Adrenal gland (tissue), 12 donors: ENCODE data around the gene YPEL5. TPM values are rescaled to one million over a fixed set of nuclear protein-coding genes. Genes with fewer than 3 reads are reported as not detected.
A peak's percentile ranks its signal among the peaks of the same experiment; 100 is the strongest.

Source experiments
- DNase-seq, 7 donors: peaks; one replicate each; pipeline ENCODE4 v3.0.0-alpha.2; 2019 to 2020
- H3K27ac ChIP-seq, 5 donors: fragments of 200-600 bp; sonication (generic) in 4 of 5; 1 replicate in 3 of 5; 2 replicates in 2 of 5; pipeline versions ENCODE4 v1.5.1 to v1.8.0; 2016 to 2020; ENCODE audit warnings: mild to moderate bottlenecking in 1 of 5
- H3K27me3 ChIP-seq: fragments of 200-600 bp; 2 replicates; pipeline ENCODE4 v1.8.0; 2021
- H3K36me3 ChIP-seq, 2 donors: fragments of 200-600 bp; replicated peaks in 1 of 2; 1 replicate in 1 of 2; 2 replicates in 1 of 2; pipeline versions ENCODE4 v1.5.1 to v1.8.0; 2018 to 2022
- H3K4me1 ChIP-seq, 2 donors: fragments of 200-600 bp; replicated peaks in 1 of 2; 1 replicate in 1 of 2; 2 replicates in 1 of 2; pipeline versions ENCODE4 v1.5.1 to v1.8.0; 2018 to 2021
- H3K4me3 ChIP-seq, 4 donors: fragments of 200-600 bp; sonication (generic) in 3 of 4; one replicate each; pipeline ENCODE4 v1.5.1; 2016 to 2018
- H3K9me3 ChIP-seq, 3 donors: fragments of 200-600 bp; sonication (generic) in 1 of 3; replicated peaks in 1 of 3; 1 replicate in 2 of 3; 2 replicates in 1 of 3; pipeline versions ENCODE4 v1.5.1 to v1.8.0; 2016 to 2021
- POLR2A ChIP-seq, 2 donors: fragments of 450-650 bp; IDR thresholded peaks; one replicate each; pipeline ENCODE4 v1.6.1; 2017; ENCODE audit warnings: antibody characterized with exemption in 2 of 2, mild to moderate bottlenecking in 2 of 2, moderate library complexity in 1 of 2
- WGBS, 4 donors: extraction: QIAGEN DNeasy Blood & Tissue Kit in 2 of 4; methylation state at CpG; one replicate each; pipeline versions ENCODE4 v1.1.5 to v1.1.7; 2013 to 2017; 5-methylcytosine and 5-hydroxymethylcytosine counted together
- intact Hi-C, 2 donors: fragments of 100-400 bp; cut with DNase I; formaldehyde crosslinking; loops; one replicate each; pipeline versions ENCODE4 v1.14.1 to v1.15.0; 2022 to 2023
- polyA plus RNA-seq, 3 donors: library from polyadenylated mRNA; stranded (reverse); fragments of 200-250 nt in 2 of 3; fragments of 350-450 nt in 1 of 3; fragmentation: Illumina TruSeq in 1 of 3; extraction: RNeasy Lipid Tissue Mini Kit (QIAGEN cat#74804) in 1 of 3; gene quantifications; one replicate each; pipeline ENCODE4 v1.2.3, GENCODE V29; 2013 to 2014
- total RNA-seq, 9 donors: library from RNA; depleted of rRNA in 4 of 9; stranded (reverse); fragments of >200 nt in 4 of 9; fragments of 120-200 nt in 1 of 9; fragmentation: NEBNext Ultra II Directional in 1 of 9; extraction: Animal tissue kit (Norgen Biotek cat#: 25700) in 1 of 9; gene quantifications; one replicate each; pipeline versions ENCODE4 v1.1.0 to v1.2.4, GENCODE V29; 2013 to 2023
- TF ChIP-seq, protein P1 (sequence below), 6 experiments: fragments of 450-650 bp in 4 of 6; fragments of 200-600 bp in 2 of 6; sonication (generic) in 1 of 6; IDR thresholded peaks; 1 replicate in 5 of 6; 2 replicates in 1 of 6; pipeline versions ENCODE4 v1.5.1 to v1.8.0; 2016 to 2021; ENCODE audit warnings: antibody characterized with exemption in 6 of 6, mild to moderate bottlenecking in 2 of 6, moderate library complexity in 1 of 6
- donor health status: healthy with polysubstance abuse.
- donor health status: Bipolar disorder and iron deficiency.
- donor health status: DM: yes; HTN: yes; CAD: no.
- donor health status: DM: no; HTN: no; CAD: no.
- donor health status: DM: no; HTN: no; CAD: no.
- donor health status: DM: yes; HTN: yes; CAD: no.

YPEL5 gene
- total and polyA plus RNA-seq, 12 donors, result 58.5 to 135 (median 84.2) TPM

DNA sequence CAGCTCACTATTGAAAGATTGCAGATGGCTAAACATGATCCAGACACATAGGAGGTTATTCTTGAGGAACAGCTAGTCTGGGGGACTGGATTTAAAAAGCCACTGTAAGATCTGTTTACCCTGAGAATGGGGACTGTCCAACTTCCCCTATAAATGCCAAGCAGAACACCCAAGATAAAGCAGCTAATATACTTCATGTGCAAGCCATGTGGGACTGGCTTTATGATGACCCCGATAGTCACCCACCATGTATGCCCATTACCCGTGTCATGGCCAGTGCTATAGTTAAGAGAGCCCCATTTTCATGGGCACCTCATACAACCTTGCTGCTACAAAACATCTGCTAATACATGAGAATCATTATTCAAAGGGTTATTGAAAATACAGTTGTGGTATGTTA, 16.0 kb downstream of the YPEL5 start:
- H3K9me3 ChIP-seq, result no peaks in the 10 kb centered on the region
- H3K4me3 ChIP-seq, result no peak overlapping the region
- DNase-seq, result no peak
- no peaks in the 10 kb centered on the region for H3K27me3 ChIP-seq
- no peak overlapping the region for H3K27ac ChIP-seq
- WGBS, 4 donors, result 82 to 98% (median 93%) methylated on average over 2 of the region's 2 CpGs
- H3K36me3 ChIP-seq, result peaks cover 0 to 28% of the 10 kb centered on the region in 2 donors
- intact Hi-C loops, result loop anchor here in 1 of 2 donors (10.0 kb wide), 1 partner anchor 542 kb away; no protein-coding TSS in a partner anchor
- peaks cover 0 to 9% of the 10 kb centered on the region in 2 donors for H3K4me1 ChIP-seq
- no peak for TF ChIP-seq POLR2A (IDR thresholded peaks at IDR 0.05)
- TF ChIP-seq, protein P1, sequence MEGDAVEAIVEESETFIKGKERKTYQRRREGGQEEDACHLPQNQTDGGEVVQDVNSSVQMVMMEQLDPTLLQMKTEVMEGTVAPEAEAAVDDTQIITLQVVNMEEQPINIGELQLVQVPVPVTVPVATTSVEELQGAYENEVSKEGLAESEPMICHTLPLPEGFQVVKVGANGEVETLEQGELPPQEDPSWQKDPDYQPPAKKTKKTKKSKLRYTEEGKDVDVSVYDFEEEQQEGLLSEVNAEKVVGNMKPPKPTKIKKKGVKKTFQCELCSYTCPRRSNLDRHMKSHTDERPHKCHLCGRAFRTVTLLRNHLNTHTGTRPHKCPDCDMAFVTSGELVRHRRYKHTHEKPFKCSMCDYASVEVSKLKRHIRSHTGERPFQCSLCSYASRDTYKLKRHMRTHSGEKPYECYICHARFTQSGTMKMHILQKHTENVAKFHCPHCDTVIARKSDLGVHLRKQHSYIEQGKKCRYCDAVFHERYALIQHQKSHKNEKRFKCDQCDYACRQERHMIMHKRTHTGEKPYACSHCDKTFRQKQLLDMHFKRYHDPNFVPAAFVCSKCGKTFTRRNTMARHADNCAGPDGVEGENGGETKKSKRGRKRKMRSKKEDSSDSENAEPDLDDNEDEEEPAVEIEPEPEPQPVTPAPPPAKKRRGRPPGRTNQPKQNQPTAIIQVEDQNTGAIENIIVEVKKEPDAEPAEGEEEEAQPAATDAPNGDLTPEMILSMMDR (IDR thresholded peaks at IDR 0.05), result no peak

DNA sequence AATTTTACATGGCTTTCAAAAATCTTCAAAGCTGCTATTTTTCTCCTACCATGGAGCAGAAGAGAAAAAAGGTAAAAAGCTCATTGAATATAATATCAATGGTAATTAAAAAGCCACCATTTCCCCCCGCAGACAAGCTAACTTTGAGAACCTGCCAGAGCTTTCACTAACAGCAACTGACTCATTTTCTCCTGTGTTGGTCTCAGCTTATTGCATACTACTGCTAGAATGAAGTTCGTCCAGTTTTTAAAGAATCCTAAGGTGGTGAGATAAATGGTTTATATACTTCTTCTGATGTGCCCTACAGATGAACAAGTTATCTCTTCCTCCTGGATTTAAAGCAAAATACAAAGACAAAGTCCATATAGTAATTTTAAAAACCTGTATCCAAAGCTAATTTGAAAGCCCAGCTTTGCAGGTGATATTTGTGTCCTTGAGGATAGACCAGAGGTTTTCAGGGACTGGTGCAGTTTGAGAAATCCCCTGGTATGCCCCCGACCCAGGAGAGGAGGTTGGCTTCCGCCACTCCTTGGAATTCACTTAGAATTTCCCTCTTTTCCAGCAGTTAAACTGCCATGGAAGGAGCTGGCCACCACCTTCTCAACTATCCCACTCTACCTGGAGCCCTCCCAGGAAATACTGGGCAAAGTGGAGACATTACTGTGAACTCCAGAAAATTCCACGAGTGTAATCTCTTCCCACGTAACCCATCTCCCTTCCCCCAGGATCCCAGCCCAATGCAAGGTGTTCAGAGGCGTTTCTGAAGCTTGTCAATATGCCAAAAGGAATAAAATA, 17.5 kb downstream of the YPEL5 start:
- no peaks in the 10 kb centered on the region for H3K27me3 ChIP-seq
- H3K36me3 ChIP-seq, result peaks cover 0 to 12% of the 10 kb centered on the region in 2 donors
- 28 to 34% (median 31%) methylated on average over 7 of the region's 7 CpGs for WGBS, 4 donors
- H3K9me3 ChIP-seq, result no peaks in the 10 kb centered on the region
- H3K27ac ChIP-seq, result peak overlapping the region in 1 of 5 donors; percentile 0
- intact Hi-C loops, result loop anchor here in 1 of 2 donors (10.0 kb wide), 1 partner anchor 540 kb away; no protein-coding TSS in a partner anchor
- H3K4me1 ChIP-seq, result peaks cover 0 to 9% of the 10 kb centered on the region in 2 donors
- TF ChIP-seq, protein P1 (IDR thresholded peaks at IDR 0.05), result no peak
- no peak for TF ChIP-seq POLR2A (IDR thresholded peaks at IDR 0.05)
- DNase-seq, result no peak
- no peak overlapping the region for H3K4me3 ChIP-seq

DNA sequence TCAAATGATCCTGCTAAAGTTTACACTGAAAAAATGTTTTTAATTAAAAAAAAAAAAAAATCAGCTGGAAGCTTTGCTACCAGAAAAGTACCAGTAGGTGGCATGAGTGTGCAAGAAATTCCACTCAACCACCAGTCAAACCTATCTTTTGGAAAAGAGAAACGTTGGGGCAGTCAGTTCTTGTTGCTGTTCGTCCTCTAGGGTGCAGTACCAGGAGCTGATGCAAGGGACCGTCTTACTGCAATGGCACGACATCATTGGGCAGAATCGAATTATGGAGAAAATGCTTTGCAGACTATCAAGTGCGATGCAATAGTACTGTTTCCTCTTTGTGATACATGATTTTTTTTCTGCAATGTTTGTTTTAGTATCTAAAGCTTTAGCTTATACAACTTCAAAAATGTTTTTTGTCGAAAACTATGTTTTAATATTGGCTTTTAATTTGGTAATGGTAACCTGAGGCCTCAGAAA, 18.3 kb downstream of the YPEL5 start:
- Histone ChIP-seq H3K9me3 (no peaks in the 10 kb centered on the region), H3K4me1 (peaks cover 0 to 9% of the 10 kb centered on the region in 2 donors), H3K27ac (peak overlapping the region in 1 of 5 donors; percentile 0), H3K4me3 (no peak overlapping the region), H3K36me3 (peaks cover 0 to 5% of the 10 kb centered on the region in 2 donors), H3K27me3 (no peaks in the 10 kb centered on the region)
- DNase-seq, result peak; percentile 55 to 86 (median 78)
- TF ChIP-seq, protein P1 (IDR thresholded peaks at IDR 0.05), result peak; percentile 75 to 97 (median 88)
- no peak for TF ChIP-seq POLR2A (IDR thresholded peaks at IDR 0.05)
- intact Hi-C loops, result loop anchor here (5.0 to 10.0 kb wide), 2 partner anchors 540 to 547 kb away; no protein-coding TSS in a partner anchor
- WGBS, 4 donors, result 18 to 22% (median 20%) methylated on average over 7 of the region's 7 CpGs

DNA sequence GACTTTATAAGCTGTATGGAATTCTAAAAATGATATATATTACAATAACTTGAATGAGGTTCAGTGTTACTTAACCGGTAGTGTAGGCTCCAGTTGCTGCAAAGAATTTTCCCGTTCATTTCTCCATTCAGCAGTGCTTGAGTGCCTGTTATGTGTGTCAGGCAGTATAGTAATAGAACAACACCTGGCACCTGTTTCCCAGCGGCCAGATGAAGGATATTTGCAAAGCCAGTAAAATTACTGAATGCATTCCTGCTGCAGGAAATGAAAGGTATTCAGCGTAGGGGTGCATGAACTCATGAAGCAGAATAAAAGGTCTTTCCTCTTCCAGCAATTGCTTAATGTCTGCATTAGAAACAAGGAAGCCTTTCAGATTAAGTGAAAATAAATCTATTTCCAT, 18.8 kb downstream of the YPEL5 start:
- Histone ChIP-seq H3K9me3 (no peaks in the 10 kb centered on the region), H3K4me3 (no peak overlapping the region), H3K4me1 (peaks cover 0 to 9% of the 10 kb centered on the region in 2 donors), H3K27me3 (no peaks in the 10 kb centered on the region), H3K36me3 (no peaks in the 10 kb centered on the region), H3K27ac (no peak overlapping the region)
- WGBS, 4 donors, result 81 to 92% (median 83%) methylated on average over 4 of the region's 4 CpGs
- TF ChIP-seq, protein P1 (IDR thresholded peaks at IDR 0.05), result no peak
- TF ChIP-seq POLR2A (IDR thresholded peaks at IDR 0.05), result no peak
- DNase-seq, result no peak
- intact Hi-C loops, result loop anchor here (5.0 to 10.0 kb wide), 2 partner anchors 539 to 547 kb away; no protein-coding TSS in a partner anchor
